Skeletal muscle cell (primary cell): Measurements from ENCODE around the gene PRR5L.

ENCODE experiments used
- DNase-seq: peaks from one replicate; pipeline ENCODE4 v3.0.0-alpha.2; 2010; ENCODE audit warnings: low read depth
- H3K4me3 ChIP-seq: 2 replicates; pipeline ENCODE4 v1.5.1; 2011; ENCODE audit warnings: low read depth, mild to moderate bottlenecking, control low read depth, low read length, moderate library complexity

Gene PRR5L

GRCh38 chr11:36389811-36390210, 93.7 kb downstream of the PRR5L start:
- no peak for DNase-seq
- no peak overlapping the region for H3K4me3 ChIP-seq

GRCh38 chr11:36390963-36391471, 94.9 kb downstream of the PRR5L start:
- no peak for DNase-seq
- H3K4me3 ChIP-seq: no peak overlapping the region

- DNase-seq: no peak
- no peak overlapping the region for H3K4me3 ChIP-seq
Observed at GRCh38 chr11:36392196-36392595, 96.1 kb downstream of the PRR5L start.

- DNase-seq: no peak
- no peak overlapping the region for H3K4me3 ChIP-seq
Observed at GRCh38 chr11:36394056-36394455, 98.0 kb downstream of the PRR5L start.

- H3K4me3 ChIP-seq: no peak overlapping the region
- no peak for DNase-seq
Observed at GRCh38 chr11:36394926-36395325, 98.8 kb downstream of the PRR5L start.

- no peak for DNase-seq
- no peak overlapping the region for H3K4me3 ChIP-seq
Observed at GRCh38 chr11:36395978-36396736, 100.1 kb downstream of the PRR5L start.

GRCh38 chr11:36398231-36398953, 102.3 kb downstream of the PRR5L start:
- H3K4me3 ChIP-seq: no peak overlapping the region

GRCh38 chr11:36399236-36399635, 103.1 kb downstream of the PRR5L start:
- H3K4me3 ChIP-seq: no peak overlapping the region
- no peak for DNase-seq

More at GRCh38 chr11:36398231-36398953, 102.3 kb downstream of the PRR5L start:
- DNase-seq: no peak

GRCh38 chr11:36399745-36400144, 103.7 kb downstream of the PRR5L start:
- DNase-seq: no peak

GRCh38 chr11:36400766-36401455, 104.8 kb downstream of the PRR5L start:
- H3K4me3 ChIP-seq: no peak overlapping the region
- no peak for DNase-seq

More at GRCh38 chr11:36399745-36400144, 103.7 kb downstream of the PRR5L start:
- H3K4me3 ChIP-seq: no peak overlapping the region

GRCh38 chr11:36402568-36403170, 106.6 kb downstream of the PRR5L start:
- H3K4me3 ChIP-seq: no peak overlapping the region
- DNase-seq: no peak

GRCh38 chr11:36403661-36404060, 107.6 kb downstream of the PRR5L start:
- no peak overlapping the region for H3K4me3 ChIP-seq
- no peak for DNase-seq

- no peak overlapping the region for H3K4me3 ChIP-seq
- DNase-seq: no peak
Observed at GRCh38 chr11:36404831-36405230, 108.7 kb downstream of the PRR5L start.

- no peak overlapping the region for H3K4me3 ChIP-seq
- DNase-seq: no peak
Observed at GRCh38 chr11:36405585-36406367, 109.7 kb downstream of the PRR5L start.

GRCh38 chr11:36407356-36407755, 111.3 kb downstream of the PRR5L start:
- H3K4me3 ChIP-seq: no peak overlapping the region
- no peak for DNase-seq

- no peak overlapping the region for H3K4me3 ChIP-seq
- no peak for DNase-seq
Observed at GRCh38 chr11:36408498-36409136, 112.5 kb downstream of the PRR5L start.

GRCh38 chr11:36409152-36409816, 113.2 kb downstream of the PRR5L start:
- DNase-seq: peak; percentile 19
- H3K4me3 ChIP-seq: no peak overlapping the region

GRCh38 chr11:36411202-36411640, 115.1 kb downstream of the PRR5L start:
- DNase-seq: no peak

More at GRCh38 chr11:36411202-36411640, 115.1 kb downstream of the PRR5L start:
- H3K4me3 ChIP-seq: no peak overlapping the region
